Neutrophil (primary cell): Measurements from ENCODE around the gene C1QTNF5.

Experiments used
- H3K27ac ChIP-seq: fragments of 200-600 bp; sonication (generic); 2 replicates; pipeline ENCODE4 v1.5.1; 2016; ENCODE audit warnings: mild to moderate bottlenecking, moderate library complexity
- H3K27me3 ChIP-seq: fragments of 200-600 bp; sonication (generic); 2 replicates; pipeline ENCODE4 v1.6.0; 2016; ENCODE audit warnings: mild to moderate bottlenecking
- H3K36me3 ChIP-seq: fragments of 200-600 bp; sonication (generic); 2 replicates; pipeline ENCODE4 v1.5.1; 2017
- H3K4me1 ChIP-seq, 2 experiments: fragments of 200-600 bp in 1 of 2; sonication (generic) in 1 of 2; 1 replicate in 1 of 2; 2 replicates in 1 of 2; pipeline versions ENCODE4 v1.5.1 to v1.6.1; 2013 to 2016; ENCODE audit warnings: low read depth in 1 of 2, low read length in 1 of 2, mild to moderate bottlenecking in 1 of 2, moderate library complexity in 1 of 2; ENCODE audit not compliant: control insufficient read depth in 1 of 2, insufficient read depth in 1 of 2
- H3K4me3 ChIP-seq, 2 experiments: fragments of 200-600 bp in 1 of 2; sonication (generic) in 1 of 2; 1 replicate in 1 of 2; 2 replicates in 1 of 2; pipeline ENCODE4 v1.5.1; 2013 to 2016; ENCODE audit warnings: low read depth in 1 of 2, low read length in 1 of 2, mild to moderate bottlenecking in 1 of 2, moderate library complexity in 1 of 2
- H3K9me3 ChIP-seq: fragments of 200-600 bp; sonication (generic); 2 replicates; pipeline ENCODE4 v1.5.1; 2016
- CTCF ChIP-seq: fragments of 200-600 bp; sonication (generic); IDR thresholded peaks from 2 replicates; pipeline ENCODE4 v1.5.1; 2016; ENCODE audit warnings: antibody characterized with exemption

Gene C1QTNF5

GRCh38 chr11:119319700-119320239 lies 20.9 kb downstream of the C1QTNF5 start:
- Histone ChIP-seq H3K27me3 (peaks cover 94% of the 10 kb centered on the region), H3K9me3 (no peaks in the 10 kb centered on the region), H3K4me1 (peaks cover 51 to 55% of the 10 kb centered on the region in 2 experiments), H3K27ac (no peak overlapping the region), H3K36me3 (no peaks in the 10 kb centered on the region), H3K4me3 (no peak overlapping the region)
- no peak for TF ChIP-seq CTCF

- Histone ChIP-seq H3K4me3 (no peak overlapping the region), H3K4me1 (peaks cover 51 to 55% of the 10 kb centered on the region in 2 experiments), H3K27ac (no peak overlapping the region), H3K27me3 (peaks cover 100% of the 10 kb centered on the region), H3K9me3 (no peaks in the 10 kb centered on the region), H3K36me3 (no peaks in the 10 kb centered on the region)
- TF ChIP-seq CTCF, result no peak
Measured at GRCh38 chr11:119319136-119319699, 21.5 kb downstream of the C1QTNF5 start.

- Histone ChIP-seq H3K36me3 (no peaks in the 10 kb centered on the region), H3K27ac (no peak overlapping the region), H3K27me3 (peaks cover 100% of the 10 kb centered on the region), H3K4me1 (peaks cover 51 to 55% of the 10 kb centered on the region in 2 experiments), H3K9me3 (no peaks in the 10 kb centered on the region), H3K4me3 (no peak overlapping the region)
- no peak for TF ChIP-seq CTCF
Measured at GRCh38 chr11:119318240-119319135, 22.2 kb downstream of the C1QTNF5 start.

GRCh38 chr11:119317592-119318239 lies 23.0 kb downstream of the C1QTNF5 start:
- TF ChIP-seq CTCF, result no peak
- H3K27me3 ChIP-seq, result peaks cover 100% of the 10 kb centered on the region
- peak overlapping the region in 1 of 2 experiments; percentile 5 for H3K4me3 ChIP-seq
- peaks cover 51 to 55% of the 10 kb centered on the region in 2 experiments for H3K4me1 ChIP-seq
- H3K9me3 ChIP-seq, result no peaks in the 10 kb centered on the region
- no peaks in the 10 kb centered on the region for H3K36me3 ChIP-seq
- no peak overlapping the region for H3K27ac ChIP-seq

- peak within 1 kb of the TSS in 1 of 2 experiments; percentile 5 for H3K4me3 ChIP-seq
- H3K27me3 ChIP-seq, result peaks cover 100% of the 10 kb centered on the region
- no peaks in the 10 kb centered on the region for H3K9me3 ChIP-seq
- H3K27ac ChIP-seq, result no peak within 1 kb of the TSS
- peaks cover 51 to 55% of the 10 kb centered on the region in 2 experiments for H3K4me1 ChIP-seq
- no peak for TF ChIP-seq CTCF
- no peaks in the 10 kb centered on the region for H3K36me3 ChIP-seq
Measured at GRCh38 chr11:119316729-119317591, 23.7 kb downstream of the C1QTNF5 start, which contains the start of gene MCAM. TSS of gene MCAM (minus strand) at chr11:119317130. CDS start at chr11:119317101, 29 bp downstream.
